Spleen (tissue), 11 donors: ENCODE measurements around the gene NPHP3. TPM values are rescaled to one million over a fixed set of nuclear protein-coding genes. Genes with fewer than 3 reads are reported as not detected.

ENCODE experiments used
- DNase-seq: peaks from one replicate; pipeline ENCODE4 v3.0.0-alpha.2; 2020
- H3K27ac ChIP-seq, 8 donors: fragments of 200-600 bp; sonication (generic) in 7 of 8; 1 replicate in 4 of 8; 2 replicates in 4 of 8; pipeline versions ENCODE4 v1.5.0 to v1.8.0; 2016 to 2021; ENCODE audit warnings: inconsistent platforms in 4 of 8, mild to moderate bottlenecking in 4 of 8, moderate library complexity in 1 of 8
- H3K27me3 ChIP-seq, 7 donors: fragments of 200-600 bp; sonication (generic) in 6 of 7; replicated peaks in 1 of 7; 1 replicate in 4 of 7; 2 replicates in 3 of 7; pipeline versions ENCODE4 v1.5.0 to v1.8.0; 2016 to 2021; ENCODE audit warnings: inconsistent platforms in 3 of 7, mild to moderate bottlenecking in 1 of 7
- H3K36me3 ChIP-seq, 6 donors: fragments of 200-600 bp; sonication (generic) in 5 of 6; 1 replicate in 4 of 6; 2 replicates in 2 of 6; pipeline versions ENCODE4 v1.5.0 to v1.8.0; 2016 to 2021; ENCODE audit warnings: inconsistent platforms in 2 of 6
- H3K4me1 ChIP-seq, 6 donors: fragments of 200-600 bp; sonication (generic) in 5 of 6; 1 replicate in 3 of 6; 2 replicates in 3 of 6; pipeline versions ENCODE4 v1.5.0 to v1.8.0; 2016 to 2021; ENCODE audit warnings: inconsistent platforms in 3 of 6
- H3K4me3 ChIP-seq, 8 donors: fragments of 200-600 bp; sonication (generic) in 7 of 8; 1 replicate in 4 of 8; 2 replicates in 4 of 8; pipeline versions ENCODE4 v1.5.0 to v1.8.0; 2016 to 2021; ENCODE audit warnings: inconsistent platforms in 4 of 8, mild to moderate bottlenecking in 4 of 8, moderate library complexity in 2 of 8
- H3K9me3 ChIP-seq, 8 donors: fragments of 200-600 bp; sonication (generic) in 7 of 8; 1 replicate in 4 of 8; 2 replicates in 4 of 8; pipeline versions ENCODE4 v1.5.0 to v1.8.0; 2016 to 2021; ENCODE audit warnings: inconsistent platforms in 4 of 8
- CTCF ChIP-seq, 11 experiments: fragments of 200-600 bp in 7 of 11; fragments of 450-650 bp in 4 of 11; sonication (generic) in 4 of 11; IDR thresholded peaks in 8 of 11; conservative IDR thresholded peaks in 3 of 11; 1 replicate in 7 of 11; 2 replicates in 4 of 11; pipeline versions ENCODE4 v1.4.0 to v1.8.0; 2016 to 2021; ENCODE audit warnings: antibody characterized with exemption in 11 of 11, inconsistent platforms in 4 of 11, mild to moderate bottlenecking in 1 of 11
- POLR2A ChIP-seq, 3 donors: fragments of 450-650 bp; IDR thresholded peaks; one replicate each; pipeline ENCODE4 v1.5.1; 2017; ENCODE audit warnings: antibody characterized with exemption in 3 of 3, mild to moderate bottlenecking in 1 of 3
- POLR2AphosphoS5 ChIP-seq, 3 donors: sonication (generic); formaldehyde crosslinking; IDR thresholded peaks; one replicate each; pipeline ENCODE4 v1.5.1; 2017; ENCODE audit warnings: antibody characterized with exemption in 3 of 3
- WGBS, 5 donors: extraction: QIAGEN DNeasy Blood & Tissue Kit in 3 of 5; methylation state at CpG; one replicate each; pipeline versions ENCODE4 v1.1.5 to v1.1.7; 2013 to 2018; 5-methylcytosine and 5-hydroxymethylcytosine counted together
- intact Hi-C: fragments of 100-400 bp; cut with DNase I; formaldehyde crosslinking; loops from one replicate; pipeline ENCODE4 v1.15.0; 2023; ENCODE audit warnings: low total_unique reads
- polyA plus RNA-seq, 3 donors: library from polyadenylated mRNA; stranded (reverse); fragments of 200-250 nt; gene quantifications; one replicate each; pipeline ENCODE4 v1.2.1, GENCODE V29; 2013
- total RNA-seq, 7 donors: library from RNA; depleted of rRNA in 3 of 7; stranded (reverse); fragments of >200 nt in 3 of 7; fragmentation: NEBNext Ultra II Directional in 4 of 7; extraction: Animal tissue kit (Norgen Biotek cat#: 25700) in 4 of 7; gene quantifications; one replicate each; pipeline versions ENCODE4 v1.1.0 to v1.2.1, GENCODE V29; 2016 to 2021
- donor health status: healthy with polysubstance abuse.
- donor health status: DM: no; HTN: no; CAD: no; lungs with moderate emphysema.
- donor health status: DM: no; HTN: no; CAD: no.
- donor health status: Bipolar disorder and iron deficiency.
- donor health status: healthy.
- donor health status: DM: no; HTN: no; CAD: no.
- donor health status: DM: yes; HTN: yes; CAD: no.

Gene NPHP3
- total and polyA plus RNA-seq, 10 donors: 4.6 to 66.7 (median 30.9) TPM

GRCh38 chr3:132694991-132695390 is 27.2 kb downstream of the NPHP3 start:
- intact Hi-C loops: no loop called here
- TF ChIP-seq POLR2A (IDR thresholded peaks at IDR 0.05): no peak
- no peak for TF ChIP-seq CTCF (IDR thresholded peaks at IDR 0.05 in 8 of 11, conservative IDR thresholded peaks at IDR 0.05 in 3 of 11)
- no peak for TF ChIP-seq POLR2AphosphoS5 (IDR thresholded peaks at IDR 0.05)
- H3K36me3 ChIP-seq: peaks cover 3 to 100% (median 85%) of the 10 kb centered on the region in 6 donors
- no peak overlapping the region for H3K4me3 ChIP-seq
- no peaks in the 10 kb centered on the region for H3K27me3 ChIP-seq
- WGBS, 5 donors: 57 to 89% (median 86%) methylated on average over 4 of the region's 4 CpGs
- H3K27ac ChIP-seq: no peak overlapping the region
- H3K9me3 ChIP-seq: no peaks in the 10 kb centered on the region
- H3K4me1 ChIP-seq: no peaks in the 10 kb centered on the region
- DNase-seq: no peak

GRCh38 chr3:132690040-132690439 is 32.2 kb downstream of the NPHP3 start:
- DNase-seq: no peak
- WGBS, 5 donors: 94 to 97% (median 96%) methylated on average over 4 of the region's 4 CpGs
- no peak overlapping the region for H3K27ac ChIP-seq
- no peak for TF ChIP-seq POLR2A (IDR thresholded peaks at IDR 0.05)
- no peak for TF ChIP-seq CTCF (IDR thresholded peaks at IDR 0.05 in 8 of 11, conservative IDR thresholded peaks at IDR 0.05 in 3 of 11)
- TF ChIP-seq POLR2AphosphoS5 (IDR thresholded peaks at IDR 0.05): no peak
- no peaks in the 10 kb centered on the region for H3K27me3 ChIP-seq
- H3K9me3 ChIP-seq: no peaks in the 10 kb centered on the region
- H3K36me3 ChIP-seq: peaks cover 2 to 100% (median 84%) of the 10 kb centered on the region in 6 donors
- no peaks in the 10 kb centered on the region for H3K4me1 ChIP-seq
- no peak overlapping the region for H3K4me3 ChIP-seq
- intact Hi-C loops: no loop called here

- Histone ChIP-seq H3K27ac (no peak overlapping the region), H3K36me3 (peaks cover 0 to 100% (median 60%) of the 10 kb centered on the region in 6 donors), H3K4me3 (no peak overlapping the region), H3K9me3 (no peaks in the 10 kb centered on the region), H3K27me3 (no peaks in the 10 kb centered on the region), H3K4me1 (no peaks in the 10 kb centered on the region)
- TF ChIP-seq CTCF (IDR thresholded peaks at IDR 0.05 in 8 of 11, conservative IDR thresholded peaks at IDR 0.05 in 3 of 11) (no peak), POLR2AphosphoS5 (IDR thresholded peaks at IDR 0.05) (no peak), POLR2A (IDR thresholded peaks at IDR 0.05) (no peak)
- DNase-seq: no peak
- intact Hi-C loops: no loop called here
Observed at GRCh38 chr3:132682201-132682600, 40.0 kb downstream of the NPHP3 start.

GRCh38 chr3:132681421-132681820 is 40.8 kb downstream of the NPHP3 start:
- H3K27ac ChIP-seq: no peak overlapping the region
- TF ChIP-seq CTCF (IDR thresholded peaks at IDR 0.05 in 8 of 11, conservative IDR thresholded peaks at IDR 0.05 in 3 of 11) (no peak), POLR2A (IDR thresholded peaks at IDR 0.05) (no peak), POLR2AphosphoS5 (IDR thresholded peaks at IDR 0.05) (no peak)
- no peaks in the 10 kb centered on the region for H3K9me3 ChIP-seq
- no peak overlapping the region for H3K4me3 ChIP-seq
- intact Hi-C loops: no loop called here
- WGBS, 5 donors: 96 to 99% (median 97%) methylated on average over 3 of the region's 3 CpGs
- no peaks in the 10 kb centered on the region for H3K27me3 ChIP-seq
- no peak for DNase-seq
- H3K4me1 ChIP-seq: no peaks in the 10 kb centered on the region
- peaks cover 0 to 100% (median 64%) of the 10 kb centered on the region in 6 donors for H3K36me3 ChIP-seq
